ENCODE measurements around the gene SSNA1. TPM values are rescaled to one million over a fixed set of nuclear protein-coding genes. Genes with fewer than 3 reads are reported as not detected.

The SSNA1 gene
- total RNA-seq, 1 donor from 2014 or later: 123 TPM

GRCh38 chr9:137166380-137167229 lies 21.9 kb upstream of the SSNA1 start:
- no peak for DNase-seq (ENCODE audit: low spot score in 2 of 2)
- TF ChIP-seq, protein P1, sequence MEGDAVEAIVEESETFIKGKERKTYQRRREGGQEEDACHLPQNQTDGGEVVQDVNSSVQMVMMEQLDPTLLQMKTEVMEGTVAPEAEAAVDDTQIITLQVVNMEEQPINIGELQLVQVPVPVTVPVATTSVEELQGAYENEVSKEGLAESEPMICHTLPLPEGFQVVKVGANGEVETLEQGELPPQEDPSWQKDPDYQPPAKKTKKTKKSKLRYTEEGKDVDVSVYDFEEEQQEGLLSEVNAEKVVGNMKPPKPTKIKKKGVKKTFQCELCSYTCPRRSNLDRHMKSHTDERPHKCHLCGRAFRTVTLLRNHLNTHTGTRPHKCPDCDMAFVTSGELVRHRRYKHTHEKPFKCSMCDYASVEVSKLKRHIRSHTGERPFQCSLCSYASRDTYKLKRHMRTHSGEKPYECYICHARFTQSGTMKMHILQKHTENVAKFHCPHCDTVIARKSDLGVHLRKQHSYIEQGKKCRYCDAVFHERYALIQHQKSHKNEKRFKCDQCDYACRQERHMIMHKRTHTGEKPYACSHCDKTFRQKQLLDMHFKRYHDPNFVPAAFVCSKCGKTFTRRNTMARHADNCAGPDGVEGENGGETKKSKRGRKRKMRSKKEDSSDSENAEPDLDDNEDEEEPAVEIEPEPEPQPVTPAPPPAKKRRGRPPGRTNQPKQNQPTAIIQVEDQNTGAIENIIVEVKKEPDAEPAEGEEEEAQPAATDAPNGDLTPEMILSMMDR (IDR thresholded peaks at IDR 0.05): no peak
- no peaks in the 10 kb centered on the region for H3K36me3 ChIP-seq
- no peak overlapping the region for H3K27ac ChIP-seq
- H3K4me1 ChIP-seq: peaks cover 25% of the 10 kb centered on the region in 2 donors
- H3K27me3 ChIP-seq: peaks cover 54% of the 10 kb centered on the region
- no peaks in the 10 kb centered on the region for H3K9me3 ChIP-seq
- intact Hi-C loops (cut with DNase I): no loop called here
- H3K4me3 ChIP-seq: no peak overlapping the region

DNA sequence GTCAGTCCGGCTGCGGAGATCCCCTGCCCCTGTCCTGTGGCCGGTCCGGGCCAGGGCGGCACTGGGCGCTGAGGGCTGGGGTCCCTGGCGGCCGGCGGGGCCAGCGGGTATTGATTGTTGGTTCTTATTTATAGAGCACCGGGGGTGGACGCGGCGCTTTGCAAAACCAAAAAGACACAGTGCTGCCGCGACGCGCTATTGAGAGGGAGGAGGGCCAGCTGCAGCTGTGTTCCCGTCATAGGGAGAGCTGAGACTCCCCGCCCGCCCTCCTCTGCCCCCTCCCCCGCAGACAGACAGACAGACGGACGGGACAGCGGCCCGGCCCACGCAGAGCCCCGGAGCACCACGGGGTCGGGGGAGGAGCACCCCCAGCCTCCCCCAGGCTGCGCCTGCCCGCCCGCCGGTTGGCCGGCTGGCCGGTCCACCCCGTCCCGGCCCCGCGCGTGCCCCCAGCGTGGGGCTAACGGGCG lies 21.2 kb upstream of the SSNA1 start:
- Histone ChIP-seq H3K4me1 (peaks cover 21% of the 10 kb centered on the region in 2 donors), H3K27ac (no peak overlapping the region), H3K4me3 (no peak overlapping the region), H3K9me3 (no peaks in the 10 kb centered on the region), H3K27me3 (peaks cover 48% of the 10 kb centered on the region), H3K36me3 (no peaks in the 10 kb centered on the region)
- intact Hi-C loops (cut with DNase I): no loop called here
- no peak for DNase-seq (ENCODE audit: low spot score in 2 of 2)
- TF ChIP-seq, protein P1 (IDR thresholded peaks at IDR 0.05): no peak

GRCh38 chr9:137167747-137168572 lies 20.5 kb upstream of the SSNA1 start:
- H3K4me3 ChIP-seq: peak overlapping the region; percentile 38 to 60
- no peaks in the 10 kb centered on the region for H3K36me3 ChIP-seq
- intact Hi-C loops (cut with DNase I): no loop called here
- peaks cover 42% of the 10 kb centered on the region for H3K27me3 ChIP-seq
- TF ChIP-seq, protein P1 (IDR thresholded peaks at IDR 0.05): no peak
- peaks cover 15 to 16% of the 10 kb centered on the region in 2 donors for H3K4me1 ChIP-seq
- H3K27ac ChIP-seq: no peak overlapping the region
- no peak for DNase-seq (ENCODE audit: low spot score in 2 of 2)
- no peaks in the 10 kb centered on the region for H3K9me3 ChIP-seq

DNA sequence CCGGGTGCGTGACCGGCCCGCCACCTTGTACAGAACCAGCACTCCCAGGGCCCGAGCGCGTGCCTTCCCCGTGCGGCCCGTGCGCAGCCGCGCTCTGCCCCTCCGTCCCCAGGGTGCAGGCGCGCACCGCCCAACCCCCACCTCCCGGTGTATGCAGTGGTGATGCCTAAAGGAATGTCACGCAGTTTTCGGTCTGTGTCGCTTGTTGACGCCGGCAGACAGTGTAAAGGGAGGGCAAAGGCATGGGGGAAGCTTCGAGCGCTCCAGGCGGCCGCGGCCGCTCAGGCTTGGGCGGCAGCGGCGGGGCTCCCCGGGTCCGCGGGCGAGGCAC lies 19.9 kb upstream of the SSNA1 start:
- H3K9me3 ChIP-seq: no peaks in the 10 kb centered on the region
- peaks cover 11 to 15% of the 10 kb centered on the region in 2 donors for H3K4me1 ChIP-seq
- intact Hi-C loops (cut with DNase I): no loop called here
- H3K36me3 ChIP-seq: no peaks in the 10 kb centered on the region
- H3K4me3 ChIP-seq: peak overlapping the region; percentile 38 to 60
- H3K27ac ChIP-seq: no peak overlapping the region
- H3K27me3 ChIP-seq: peaks cover 38% of the 10 kb centered on the region
- TF ChIP-seq, protein P1 (IDR thresholded peaks at IDR 0.05): no peak
- no peak for DNase-seq (ENCODE audit: low spot score in 2 of 2)

DNA sequence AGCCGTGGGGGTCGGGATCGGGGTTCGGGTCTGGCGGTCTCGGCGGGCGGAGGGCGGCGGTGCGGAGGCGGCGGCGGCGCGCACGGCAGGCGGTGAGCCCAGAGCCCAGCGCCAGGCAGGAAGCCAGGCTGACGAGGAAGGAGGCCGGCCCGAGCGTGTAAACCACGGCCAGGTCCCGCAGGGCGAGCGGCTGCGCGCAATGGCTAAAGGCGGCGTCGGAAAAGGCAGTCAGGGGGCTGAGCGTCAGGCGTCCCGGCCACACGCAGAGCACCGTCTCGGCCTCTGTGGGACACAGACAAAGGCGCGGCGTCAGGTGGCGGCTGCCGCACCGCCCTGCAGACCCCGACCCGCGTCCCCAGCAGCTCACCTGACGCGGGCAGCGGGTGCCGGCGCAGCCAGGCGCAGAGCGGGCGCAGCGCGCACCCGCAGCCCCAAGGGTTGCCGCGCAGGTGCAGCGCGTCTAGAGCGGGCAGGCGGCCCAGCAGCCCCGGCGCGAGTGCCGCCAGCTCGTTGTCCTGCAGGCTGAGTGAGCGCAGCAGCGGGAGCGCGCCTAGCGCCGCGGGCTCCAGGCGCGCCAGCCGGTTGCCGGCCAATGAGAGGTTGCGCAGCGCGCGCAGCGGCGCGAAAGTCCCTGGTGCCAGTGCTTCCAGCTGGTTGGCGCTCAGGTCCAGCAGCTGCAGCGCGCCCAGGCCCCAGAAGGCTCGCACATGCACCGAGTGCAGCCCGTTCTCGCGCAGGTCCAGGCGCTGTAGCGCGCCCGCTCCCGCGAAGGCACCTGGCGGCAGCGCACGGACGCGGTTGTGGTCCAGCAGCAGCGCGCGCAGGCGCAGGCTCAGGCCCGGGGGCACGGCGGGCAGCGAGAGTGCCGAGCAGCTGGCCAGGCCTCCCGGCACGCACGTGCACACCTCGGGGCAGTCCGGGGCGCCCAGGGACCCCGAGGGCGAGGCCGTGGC lies 19.3 kb upstream of the SSNA1 start:
- Histone ChIP-seq H3K4me3 (peak overlapping the region; percentile 38 to 60), H3K27me3 (peaks cover 33% of the 10 kb centered on the region), H3K36me3 (no peaks in the 10 kb centered on the region), H3K9me3 (no peaks in the 10 kb centered on the region), H3K4me1 (peaks cover 11 to 15% of the 10 kb centered on the region in 2 donors), H3K27ac (no peak overlapping the region)
- no peak for DNase-seq (ENCODE audit: low spot score in 2 of 2)
- TF ChIP-seq, protein P1 (IDR thresholded peaks at IDR 0.05): no peak
- intact Hi-C loops (cut with DNase I): no loop called here
